Retinal pigment epithelial cell (primary cell): ENCODE data around the gene FGG.

Source experiments
- DNase-seq: peaks from one replicate; pipeline ENCODE4 v3.0.0-alpha.2; 2010; ENCODE audit warnings: low read depth
- H3K4me3 ChIP-seq: 2 replicates; pipeline ENCODE4 v1.5.1; 2011; ENCODE audit warnings: mild to moderate bottlenecking, low read length, control low read depth, moderate library complexity
- TF ChIP-seq, protein P1 (sequence below): conservative IDR thresholded peaks from 2 replicates; pipeline ENCODE4 v1.5.1; 2011; ENCODE audit warnings: low read depth, low read length, control low read depth, inconsistent platforms

The FGG gene

DNA sequence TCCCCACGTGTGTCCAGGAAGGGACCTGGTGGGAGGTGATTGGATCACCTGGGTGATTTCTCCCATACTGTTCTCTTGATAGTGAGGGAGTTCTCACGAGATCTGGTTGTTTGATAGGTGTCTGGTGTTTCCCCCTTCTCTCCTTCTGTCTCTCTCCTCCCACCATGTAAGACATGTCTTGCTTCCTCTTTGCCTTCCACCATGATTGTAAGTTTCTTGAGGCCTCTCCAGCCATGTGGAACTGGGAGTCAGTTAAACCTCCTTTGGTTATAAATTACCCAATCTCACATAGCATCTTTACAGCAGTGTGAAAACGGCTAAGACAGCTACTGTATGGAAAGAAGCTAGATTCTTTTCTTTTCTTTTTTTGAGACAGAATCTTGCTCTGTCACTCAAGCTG is 21.6 kb upstream of the FGG start:
- TF ChIP-seq, protein P1, sequence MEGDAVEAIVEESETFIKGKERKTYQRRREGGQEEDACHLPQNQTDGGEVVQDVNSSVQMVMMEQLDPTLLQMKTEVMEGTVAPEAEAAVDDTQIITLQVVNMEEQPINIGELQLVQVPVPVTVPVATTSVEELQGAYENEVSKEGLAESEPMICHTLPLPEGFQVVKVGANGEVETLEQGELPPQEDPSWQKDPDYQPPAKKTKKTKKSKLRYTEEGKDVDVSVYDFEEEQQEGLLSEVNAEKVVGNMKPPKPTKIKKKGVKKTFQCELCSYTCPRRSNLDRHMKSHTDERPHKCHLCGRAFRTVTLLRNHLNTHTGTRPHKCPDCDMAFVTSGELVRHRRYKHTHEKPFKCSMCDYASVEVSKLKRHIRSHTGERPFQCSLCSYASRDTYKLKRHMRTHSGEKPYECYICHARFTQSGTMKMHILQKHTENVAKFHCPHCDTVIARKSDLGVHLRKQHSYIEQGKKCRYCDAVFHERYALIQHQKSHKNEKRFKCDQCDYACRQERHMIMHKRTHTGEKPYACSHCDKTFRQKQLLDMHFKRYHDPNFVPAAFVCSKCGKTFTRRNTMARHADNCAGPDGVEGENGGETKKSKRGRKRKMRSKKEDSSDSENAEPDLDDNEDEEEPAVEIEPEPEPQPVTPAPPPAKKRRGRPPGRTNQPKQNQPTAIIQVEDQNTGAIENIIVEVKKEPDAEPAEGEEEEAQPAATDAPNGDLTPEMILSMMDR, result no peak
- DNase-seq, result no peak
- no peak overlapping the region for H3K4me3 ChIP-seq

DNA sequence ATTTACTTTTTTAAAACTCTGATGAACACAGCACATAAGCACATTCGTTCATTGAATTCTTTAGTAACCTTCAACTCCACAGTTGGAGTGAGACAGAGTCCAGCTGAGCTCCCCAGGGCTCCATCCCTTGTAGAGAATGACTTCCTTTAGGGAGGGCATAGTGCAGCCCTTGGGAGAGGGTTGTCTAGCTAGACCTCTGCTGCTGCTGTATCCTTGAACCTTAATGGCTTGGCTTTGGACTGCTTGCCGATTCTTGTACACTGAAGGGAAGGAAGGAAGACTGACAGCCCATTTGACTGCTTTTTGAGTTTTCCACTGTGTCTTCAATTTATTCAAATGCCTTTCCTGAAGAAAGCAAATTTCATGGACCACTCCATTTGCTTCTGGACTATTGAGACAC is 19.4 kb upstream of the FGG start:
- H3K4me3 ChIP-seq, result no peak overlapping the region
- TF ChIP-seq, protein P1, result no peak
- no peak for DNase-seq

DNA sequence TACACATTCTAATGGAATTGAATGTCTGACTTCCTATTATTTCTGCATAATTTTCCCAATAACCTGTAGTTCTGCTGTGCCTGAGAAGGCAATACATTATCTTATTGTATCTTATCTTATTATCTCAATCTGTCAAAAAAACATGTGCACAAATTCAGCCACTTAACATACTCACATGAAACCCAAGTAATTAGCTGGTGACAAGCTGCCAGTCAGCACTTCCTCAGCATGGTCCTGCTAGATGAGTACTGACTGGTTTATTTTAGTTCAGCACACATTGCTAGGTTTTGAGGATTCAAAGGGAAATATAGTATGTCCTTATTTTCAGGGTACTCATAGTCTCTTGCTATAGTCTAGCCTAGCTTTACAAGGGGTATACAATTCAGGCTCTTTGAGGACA is 17.9 kb upstream of the FGG start:
- DNase-seq, result no peak
- H3K4me3 ChIP-seq, result no peak overlapping the region
- TF ChIP-seq, protein P1, result no peak

DNA sequence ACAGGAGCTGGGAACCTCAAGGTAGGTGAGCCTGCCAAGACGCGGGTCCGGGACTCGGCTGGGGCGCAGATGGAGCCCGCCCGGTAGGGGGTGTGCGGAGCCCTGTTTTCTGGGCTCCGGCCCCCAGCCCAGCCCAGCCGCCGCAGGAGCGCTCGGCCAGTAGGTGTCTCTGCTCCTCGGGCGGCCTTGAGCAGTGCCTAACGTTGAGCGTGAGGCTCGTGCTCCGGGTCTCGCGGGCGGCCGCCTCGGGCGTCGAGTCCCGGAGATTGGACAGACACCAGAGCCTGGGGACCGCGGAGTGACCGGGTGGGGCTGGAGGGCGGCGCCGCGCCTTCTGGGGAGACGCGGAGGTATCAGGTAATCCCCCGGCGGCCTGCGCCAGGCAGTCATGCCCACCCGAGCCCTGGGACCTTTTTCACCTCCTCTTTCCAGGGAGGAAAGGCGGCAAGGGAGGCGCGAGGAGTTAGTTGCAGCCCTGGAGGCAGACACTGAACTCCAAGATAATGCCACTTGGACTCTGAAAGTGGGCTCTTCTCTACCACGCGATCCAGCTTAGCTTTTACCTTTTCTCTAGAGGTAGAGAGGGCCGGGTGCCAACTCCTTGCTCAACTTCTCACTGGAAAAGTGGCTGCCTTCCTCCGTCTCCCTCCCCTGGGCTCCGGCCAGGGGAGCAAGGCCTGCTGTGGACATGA is 14.5 kb upstream of the FGG start:
- peak overlapping the region; percentile 41 for H3K4me3 ChIP-seq
- DNase-seq, result no peak
- TF ChIP-seq, protein P1, result peak; percentile 73

DNA sequence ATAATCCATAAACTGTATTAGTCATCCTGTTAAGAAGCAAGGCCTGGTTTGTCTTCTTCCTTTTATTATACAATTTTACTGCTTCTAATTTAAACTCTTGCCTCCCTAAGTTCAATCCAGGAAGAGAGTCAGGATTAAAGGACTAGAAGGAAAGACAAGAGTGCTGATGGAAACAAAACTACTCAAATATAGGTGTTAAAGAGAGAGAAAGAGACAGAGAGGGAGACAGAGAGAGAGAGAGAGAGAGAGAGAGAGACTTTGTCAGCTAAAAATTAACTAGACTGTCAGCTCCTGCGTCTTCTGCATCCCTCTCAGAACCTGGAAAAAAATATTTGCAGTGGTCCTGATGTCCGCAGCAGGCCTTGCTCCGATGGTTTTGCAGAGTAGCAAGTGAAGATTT is 13.5 kb upstream of the FGG start:
- no peak overlapping the region for H3K4me3 ChIP-seq
- TF ChIP-seq, protein P1, result no peak
- DNase-seq, result no peak

DNA sequence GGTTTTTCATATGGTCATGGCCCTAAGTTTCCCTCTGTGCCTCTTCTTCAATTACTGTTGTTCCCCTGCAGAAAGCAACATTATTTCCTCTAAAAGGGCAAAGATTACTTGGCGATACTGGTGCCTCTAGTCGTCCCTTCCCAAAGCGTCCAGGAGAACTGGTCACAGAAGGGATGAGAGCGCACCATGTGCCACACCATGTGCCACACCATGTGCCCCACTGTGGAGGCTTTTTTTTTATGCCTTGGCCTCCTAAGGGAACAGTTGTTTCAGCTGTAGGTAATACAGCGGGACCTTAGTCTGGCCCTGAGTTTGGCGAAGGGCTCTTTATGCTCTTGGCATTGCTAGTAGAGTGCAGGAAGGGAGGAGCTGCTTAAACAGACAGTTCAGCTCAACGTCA is 11.5 kb upstream of the FGG start:
- TF ChIP-seq, protein P1, result no peak
- no peak for DNase-seq
- H3K4me3 ChIP-seq, result no peak overlapping the region

DNA sequence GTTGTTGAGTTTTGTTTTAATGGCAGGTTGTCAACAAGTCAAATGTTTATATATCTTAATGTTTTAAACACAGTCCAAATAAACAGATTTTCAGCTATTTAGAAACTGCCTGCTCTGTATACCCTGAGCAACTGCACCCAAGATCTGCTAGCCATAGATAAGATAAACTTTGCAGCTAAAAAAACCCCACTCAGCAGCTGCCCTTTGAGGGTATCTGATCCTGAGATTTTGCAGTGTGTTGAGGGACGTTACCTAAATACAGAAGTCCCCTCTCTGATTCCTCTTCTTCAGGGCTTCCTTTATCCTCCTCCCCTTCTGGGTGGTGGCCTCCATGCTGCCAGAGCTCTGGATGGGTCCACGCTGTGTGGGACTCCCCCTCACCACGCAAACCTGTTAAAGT is 11.0 kb upstream of the FGG start:
- no peak for DNase-seq
- no peak overlapping the region for H3K4me3 ChIP-seq
- TF ChIP-seq, protein P1, result no peak
